Lower lobe of right lung (tissue), 2 donors: Measurements from ENCODE around the gene CDSN. TPM values are rescaled to one million over a fixed set of nuclear protein-coding genes. Genes with fewer than 3 reads are reported as not detected.
"Not testable (repeated sequence)": the region's sequence is repeated elsewhere in the genome, so short reads cannot be mapped to it uniquely, and the experiment has no call there.

Source experiments
- ATAC-seq, 2 donors: fragments of 200-7000 bp; cut with Tn5 transposase; one replicate each; pipeline ENCODE4 v1.9.1; 2020 to 2022; ENCODE audit warnings: mild to moderate bottlenecking in 2 of 2, moderate library complexity in 2 of 2
- DNase-seq: peaks from one replicate; pipeline ENCODE4 v3.0.0-alpha.2; 2020
- H3K27ac ChIP-seq: fragments of 200-600 bp; one replicate; pipeline ENCODE4 v1.8.0; 2022
- H3K27me3 ChIP-seq: fragments of 200-600 bp; one replicate; pipeline ENCODE4 v1.8.0; 2022; ENCODE audit warnings: low read depth
- H3K36me3 ChIP-seq: fragments of 200-600 bp; one replicate; pipeline ENCODE4 v1.8.0; 2022; ENCODE audit warnings: mild to moderate bottlenecking
- H3K4me1 ChIP-seq: fragments of 200-600 bp; one replicate; pipeline ENCODE4 v1.8.0; 2022
- H3K4me3 ChIP-seq: fragments of 200-600 bp; one replicate; pipeline ENCODE4 v1.8.0; 2022; ENCODE audit warnings: mild to moderate bottlenecking
- H3K9me3 ChIP-seq: fragments of 200-600 bp; one replicate; pipeline ENCODE4 v1.8.0; 2022
- intact Hi-C: fragments of 100-400 bp; cut with DNase I; formaldehyde crosslinking; loops from one replicate; pipeline ENCODE4 v1.11.0; 2022
- long read RNA-seq: library from polyadenylated mRNA; unstranded; transcript quantifications from one replicate; pipeline ENCODE4 v2.0.0, GENCODE V29; 2021
- total RNA-seq: library from RNA; stranded (reverse); fragmentation: NEBNext Ultra II Directional; extraction: Animal tissue kit (Norgen Biotek cat#: 25700); gene quantifications from one replicate; pipeline ENCODE4 v1.2.1, GENCODE V29; 2021
- TF ChIP-seq, protein P1 (sequence below): fragments of 200-600 bp; IDR thresholded peaks from one replicate; pipeline ENCODE4 v1.8.0; 2022; ENCODE audit warnings: antibody characterized with exemption, mild to moderate bottlenecking
- donor health status: DM: no; HTN: yes; CAD: no; lungs with severe emphysema.

Gene CDSN
- total RNA-seq = not detected
- long read RNA-seq, partial matches to known transcripts = 0 of 3 reads
- long read RNA-seq, other reads (novel, unspliced or antisense) = 3 of 3 reads

GRCh38 chr6:31120151-31120915, at the start of gene CDSN:
CDSN (minus strand) TSS chr6:31120446; CDS start chr6:31120419, 27 bp downstream.
- Histone ChIP-seq H3K9me3 (no peaks in the 10 kb centered on the region), H3K27ac (no peak within 1 kb of the TSS), H3K36me3 (no peaks in the 10 kb centered on the region), H3K4me1 (peaks cover 23% of the 10 kb centered on the region), H3K4me3 (no peak within 1 kb of the TSS), H3K27me3 (no peaks in the 10 kb centered on the region)
- intact Hi-C loops = no loop called here
- no peak for DNase-seq
- TF ChIP-seq, protein P1, sequence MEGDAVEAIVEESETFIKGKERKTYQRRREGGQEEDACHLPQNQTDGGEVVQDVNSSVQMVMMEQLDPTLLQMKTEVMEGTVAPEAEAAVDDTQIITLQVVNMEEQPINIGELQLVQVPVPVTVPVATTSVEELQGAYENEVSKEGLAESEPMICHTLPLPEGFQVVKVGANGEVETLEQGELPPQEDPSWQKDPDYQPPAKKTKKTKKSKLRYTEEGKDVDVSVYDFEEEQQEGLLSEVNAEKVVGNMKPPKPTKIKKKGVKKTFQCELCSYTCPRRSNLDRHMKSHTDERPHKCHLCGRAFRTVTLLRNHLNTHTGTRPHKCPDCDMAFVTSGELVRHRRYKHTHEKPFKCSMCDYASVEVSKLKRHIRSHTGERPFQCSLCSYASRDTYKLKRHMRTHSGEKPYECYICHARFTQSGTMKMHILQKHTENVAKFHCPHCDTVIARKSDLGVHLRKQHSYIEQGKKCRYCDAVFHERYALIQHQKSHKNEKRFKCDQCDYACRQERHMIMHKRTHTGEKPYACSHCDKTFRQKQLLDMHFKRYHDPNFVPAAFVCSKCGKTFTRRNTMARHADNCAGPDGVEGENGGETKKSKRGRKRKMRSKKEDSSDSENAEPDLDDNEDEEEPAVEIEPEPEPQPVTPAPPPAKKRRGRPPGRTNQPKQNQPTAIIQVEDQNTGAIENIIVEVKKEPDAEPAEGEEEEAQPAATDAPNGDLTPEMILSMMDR = no peak
- ATAC-seq = no peak

DNA sequence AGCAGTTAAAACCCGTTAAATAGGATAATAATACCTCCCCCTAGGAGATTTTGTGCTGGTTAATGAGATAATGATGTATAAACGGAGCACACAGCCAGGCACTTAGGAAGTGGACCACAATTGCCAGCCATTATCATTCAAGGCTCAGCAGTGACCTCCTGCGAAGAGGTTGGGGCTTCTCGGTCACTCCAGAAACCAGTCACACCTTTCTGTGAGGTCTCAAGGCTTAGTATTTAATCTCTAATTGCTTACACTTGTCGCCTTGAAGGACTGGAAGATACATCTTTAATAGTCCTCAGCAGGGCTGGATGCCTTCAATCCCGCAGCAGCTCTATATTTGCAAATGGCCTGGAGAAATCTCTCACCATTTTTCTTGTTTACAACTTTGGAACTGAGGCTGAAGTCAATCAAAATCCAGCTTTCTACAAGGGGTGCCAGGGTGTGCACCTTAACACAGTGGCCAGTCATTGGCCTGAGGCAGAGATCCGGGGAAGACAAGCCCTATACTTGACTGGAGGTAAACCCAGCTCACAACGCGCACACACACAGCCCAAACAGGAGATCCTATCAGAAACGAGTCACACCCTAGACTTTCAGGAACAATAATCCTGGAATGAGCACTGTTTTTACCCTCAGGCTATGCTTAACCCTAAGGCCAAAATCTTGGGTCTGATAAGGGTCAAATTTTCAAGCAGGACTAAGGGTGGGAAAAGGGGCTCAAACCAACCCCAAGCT, 49.0 kb upstream of the CDSN start:
- Histone ChIP-seq H3K4me1 (no peaks in the 10 kb centered on the region), H3K27me3 (no peaks in the 10 kb centered on the region), H3K4me3 (no peak overlapping the region), H3K9me3 (no peaks in the 10 kb centered on the region), H3K27ac (no peak overlapping the region), H3K36me3 (no peaks in the 10 kb centered on the region)
- ATAC-seq (no peak), DNase-seq (no peak)
- intact Hi-C loops = no loop called here
- TF ChIP-seq, protein P1 = no peak

GRCh38 chr6:31168606-31169005, 48.4 kb upstream of the CDSN start:
- TF ChIP-seq, protein P1 = no peak
- intact Hi-C loops = no loop called here
- ATAC-seq = no peak

DNA sequence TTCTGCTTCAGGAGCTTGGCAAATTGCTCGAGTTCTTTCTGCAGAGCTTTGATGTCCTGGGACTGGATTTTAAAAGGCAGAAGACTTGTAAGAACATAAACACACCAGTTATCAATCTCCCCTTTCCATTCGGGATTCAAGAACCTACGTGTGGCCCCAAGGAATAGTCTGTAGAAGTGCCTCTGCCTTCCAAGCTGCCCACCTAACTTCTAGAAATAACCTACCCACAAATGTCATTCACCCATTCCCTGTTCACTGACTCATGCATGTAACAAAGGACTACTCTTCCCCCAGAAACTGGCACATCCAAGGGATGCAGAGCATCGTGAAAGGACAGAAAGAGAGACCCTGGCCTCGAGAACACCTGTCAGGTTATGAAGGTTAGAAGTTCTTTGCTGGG, 45.7 kb upstream of the CDSN start:
- H3K4me3 ChIP-seq = no peak overlapping the region
- H3K9me3 ChIP-seq = no peaks in the 10 kb centered on the region
- no peak overlapping the region for H3K27ac ChIP-seq
- ATAC-seq (no peak), DNase-seq (no peak)
- H3K27me3 ChIP-seq = no peaks in the 10 kb centered on the region
- H3K4me1 ChIP-seq = no peaks in the 10 kb centered on the region
- intact Hi-C loops = no loop called here
- TF ChIP-seq, protein P1 = no peak
- H3K36me3 ChIP-seq = no peaks in the 10 kb centered on the region

More at GRCh38 chr6:31168606-31169005, 48.4 kb upstream of the CDSN start:
- H3K27ac ChIP-seq = no peak overlapping the region
- H3K4me3 ChIP-seq = no peak overlapping the region
- no peaks in the 10 kb centered on the region for H3K27me3 ChIP-seq
- H3K9me3 ChIP-seq = no peaks in the 10 kb centered on the region
- H3K36me3 ChIP-seq = no peaks in the 10 kb centered on the region
- H3K4me1 ChIP-seq = no peaks in the 10 kb centered on the region
- peak; percentile 1 for DNase-seq

GRCh38 chr6:31165064-31165832, 45.0 kb upstream of the CDSN start:
- DNase-seq, H3K4me3 ChIP-seq, ATAC-seq, H3K4me1 ChIP-seq, H3K36me3 ChIP-seq, H3K9me3 ChIP-seq, intact Hi-C loops, H3K27me3 ChIP-seq, H3K27ac ChIP-seq: not testable (repeated sequence)

DNA sequence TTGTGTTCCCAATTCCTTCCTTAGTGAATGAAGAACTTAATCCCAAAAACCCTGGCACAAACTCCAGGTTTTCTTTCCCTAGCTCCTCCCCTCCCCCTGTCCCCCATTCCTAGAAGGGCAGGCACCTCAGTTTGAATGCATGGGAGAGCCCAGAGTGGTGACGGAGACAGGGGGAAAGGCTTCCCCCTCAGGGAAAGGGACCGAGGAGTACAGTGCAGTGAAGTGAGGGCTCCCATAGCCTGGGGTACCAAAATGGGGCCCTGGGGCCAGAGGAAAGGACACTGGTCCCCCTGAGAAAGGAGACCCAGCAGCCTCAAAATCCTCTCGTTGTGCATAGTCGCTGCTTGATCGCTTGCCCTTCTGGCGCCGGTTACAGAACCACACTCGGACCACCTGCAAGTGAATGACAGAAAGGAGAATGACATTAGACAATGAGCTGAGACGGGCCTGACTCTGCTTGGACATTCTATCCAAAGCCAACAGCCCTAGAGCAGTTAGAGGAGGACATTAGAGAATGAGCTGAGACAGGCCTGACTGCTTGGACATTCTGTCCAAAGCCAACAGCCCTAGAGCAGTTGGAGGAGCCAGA, 44.3 kb upstream of the CDSN start:
- H3K36me3 ChIP-seq, H3K27ac ChIP-seq, ATAC-seq, H3K9me3 ChIP-seq, DNase-seq, H3K4me1 ChIP-seq, H3K27me3 ChIP-seq, H3K4me3 ChIP-seq, intact Hi-C loops: not testable (repeated sequence)
